WI38 (cell line): ENCODE results near the gene ANKMY1.

Source experiments
- H3K4me3 ChIP-seq: 2 replicates; pipeline ENCODE4 v1.5.1; 2011; ENCODE audit warnings: low read depth, mild to moderate bottlenecking, control low read depth, low read length
- CTCF ChIP-seq: IDR thresholded peaks from 2 replicates; pipeline ENCODE4 v1.5.1; 2012; ENCODE audit warnings: low read depth, mild to moderate bottlenecking, control low read depth, low read length

The ANKMY1 gene

GRCh38 chr2:240502059-240502429, 55.7 kb downstream of the ANKMY1 start:
- no peak overlapping the region for H3K4me3 ChIP-seq
- TF ChIP-seq CTCF = no peak

GRCh38 chr2:240501531-240501991, 56.2 kb downstream of the ANKMY1 start:
- no peak overlapping the region for H3K4me3 ChIP-seq
- no peak for TF ChIP-seq CTCF

GRCh38 chr2:240500561-240501423, 57.0 kb downstream of the ANKMY1 start:
- no peak overlapping the region for H3K4me3 ChIP-seq
- TF ChIP-seq CTCF = no peak

- no peak overlapping the region for H3K4me3 ChIP-seq
- TF ChIP-seq CTCF = no peak
Observed at GRCh38 chr2:240499309-240500301, 58.2 kb downstream of the ANKMY1 start.

GRCh38 chr2:240498958-240499260, 58.9 kb downstream of the ANKMY1 start:
- no peak for TF ChIP-seq CTCF
- no peak overlapping the region for H3K4me3 ChIP-seq

GRCh38 chr2:240498171-240498957, 59.4 kb downstream of the ANKMY1 start:
- H3K4me3 ChIP-seq = no peak overlapping the region
- TF ChIP-seq CTCF = no peak
